ENCODE measurements around the gene LRWD1.
"Not testable (repeated sequence)": the region's sequence is repeated elsewhere in the genome, so short reads cannot be mapped to it uniquely, and the experiment has no call there.

LRWD1 gene

GRCh38 chr7:102474116-102474515, 9.3 kb downstream of the LRWD1 start:
- not testable (repeated sequence) for H3K36me3 ChIP-seq (ENCODE audit: control insufficient read depth, insufficient read depth, low read length)

GRCh38 chr7:102474736-102475435, 10.1 kb downstream of the LRWD1 start:
- not testable (repeated sequence) for H3K9ac ChIP-seq (ENCODE audit: low read length); H3K9me3 ChIP-seq (ENCODE audit: control insufficient read depth, low read length); H3K4me1 ChIP-seq (ENCODE audit: control insufficient read depth, insufficient read depth, low read length); H3K27me3 ChIP-seq (ENCODE audit: control insufficient read depth, insufficient read depth, low read length); H3K36me3 ChIP-seq (ENCODE audit: control insufficient read depth, insufficient read depth, low read length); H3K4me3 ChIP-seq (ENCODE audit: low read length)

More at GRCh38 chr7:102474116-102474515, 9.3 kb downstream of the LRWD1 start:
- not testable (repeated sequence) for H3K9ac ChIP-seq (ENCODE audit: low read length); H3K4me1 ChIP-seq (ENCODE audit: control insufficient read depth, insufficient read depth, low read length); H3K4me3 ChIP-seq (ENCODE audit: low read length); H3K27me3 ChIP-seq (ENCODE audit: control insufficient read depth, insufficient read depth, low read length); H3K9me3 ChIP-seq (ENCODE audit: control insufficient read depth, low read length)

- H3K36me3 ChIP-seq (ENCODE audit: control insufficient read depth, insufficient read depth, low read length); H3K9ac ChIP-seq (ENCODE audit: low read length); H3K4me1 ChIP-seq (ENCODE audit: control insufficient read depth, insufficient read depth, low read length); H3K4me3 ChIP-seq (ENCODE audit: low read length); H3K27me3 ChIP-seq (ENCODE audit: control insufficient read depth, insufficient read depth, low read length); H3K9me3 ChIP-seq (ENCODE audit: control insufficient read depth, low read length): not testable (repeated sequence)
These were observed 13.8 kb downstream of the LRWD1 start, which contains the start of gene POLR2J for GRCh38 chr7:102478314-102479208. Gene POLR2J (minus strand): TSS chr7:102478922. CDS start chr7:102478860, 62 bp downstream.

- H3K9ac ChIP-seq (ENCODE audit: low read length); H3K27me3 ChIP-seq (ENCODE audit: control insufficient read depth, insufficient read depth, low read length); H3K4me3 ChIP-seq (ENCODE audit: low read length); H3K4me1 ChIP-seq (ENCODE audit: control insufficient read depth, insufficient read depth, low read length); H3K36me3 ChIP-seq (ENCODE audit: control insufficient read depth, insufficient read depth, low read length); H3K9me3 ChIP-seq (ENCODE audit: control insufficient read depth, low read length): not testable (repeated sequence)
These were observed 14.4 kb downstream of the LRWD1 start for GRCh38 chr7:102479209-102479584.

GRCh38 chr7:102479982-102480637, 15.3 kb downstream of the LRWD1 start:
- not testable (repeated sequence) for H3K9me3 ChIP-seq (ENCODE audit: control insufficient read depth, low read length); H3K4me3 ChIP-seq (ENCODE audit: low read length); H3K27me3 ChIP-seq (ENCODE audit: control insufficient read depth, insufficient read depth, low read length); H3K36me3 ChIP-seq (ENCODE audit: control insufficient read depth, insufficient read depth, low read length); H3K4me1 ChIP-seq (ENCODE audit: control insufficient read depth, insufficient read depth, low read length); H3K9ac ChIP-seq (ENCODE audit: low read length)

- H3K9ac ChIP-seq (ENCODE audit: low read length); H3K36me3 ChIP-seq (ENCODE audit: control insufficient read depth, insufficient read depth, low read length); H3K4me1 ChIP-seq (ENCODE audit: control insufficient read depth, insufficient read depth, low read length); H3K27me3 ChIP-seq (ENCODE audit: control insufficient read depth, insufficient read depth, low read length); H3K9me3 ChIP-seq (ENCODE audit: control insufficient read depth, low read length); H3K4me3 ChIP-seq (ENCODE audit: low read length): not testable (repeated sequence)
These were observed 17.2 kb downstream of the LRWD1 start for GRCh38 chr7:102481962-102482361.

- H3K9ac ChIP-seq (ENCODE audit: low read length); H3K9me3 ChIP-seq (ENCODE audit: control insufficient read depth, low read length); H3K36me3 ChIP-seq (ENCODE audit: control insufficient read depth, insufficient read depth, low read length); H3K27me3 ChIP-seq (ENCODE audit: control insufficient read depth, insufficient read depth, low read length); H3K4me1 ChIP-seq (ENCODE audit: control insufficient read depth, insufficient read depth, low read length); H3K4me3 ChIP-seq (ENCODE audit: low read length): not testable (repeated sequence)
These were observed 19.5 kb downstream of the LRWD1 start for GRCh38 chr7:102484317-102484716.

- H3K4me3 ChIP-seq (ENCODE audit: low read length); H3K9me3 ChIP-seq (ENCODE audit: control insufficient read depth, low read length); H3K36me3 ChIP-seq (ENCODE audit: control insufficient read depth, insufficient read depth, low read length); H3K9ac ChIP-seq (ENCODE audit: low read length); H3K4me1 ChIP-seq (ENCODE audit: control insufficient read depth, insufficient read depth, low read length); H3K27me3 ChIP-seq (ENCODE audit: control insufficient read depth, insufficient read depth, low read length): not testable (repeated sequence)
These were observed 25.8 kb downstream of the LRWD1 start for GRCh38 chr7:102490529-102491075.

- not testable (repeated sequence) for H3K27me3 ChIP-seq (ENCODE audit: control insufficient read depth, insufficient read depth, low read length); H3K9me3 ChIP-seq (ENCODE audit: control insufficient read depth, low read length); H3K4me1 ChIP-seq (ENCODE audit: control insufficient read depth, insufficient read depth, low read length); H3K4me3 ChIP-seq (ENCODE audit: low read length); H3K9ac ChIP-seq (ENCODE audit: low read length); H3K36me3 ChIP-seq (ENCODE audit: control insufficient read depth, insufficient read depth, low read length)
These were observed 28.6 kb downstream of the LRWD1 start for GRCh38 chr7:102493220-102493935.

- not testable (repeated sequence) for H3K27me3 ChIP-seq (ENCODE audit: control insufficient read depth, insufficient read depth, low read length); H3K4me3 ChIP-seq (ENCODE audit: low read length); H3K9ac ChIP-seq (ENCODE audit: low read length)
These were observed 29.2 kb downstream of the LRWD1 start for GRCh38 chr7:102494026-102494425.

GRCh38 chr7:102494473-102495149, 29.8 kb downstream of the LRWD1 start:
- H3K4me1 ChIP-seq (ENCODE audit: control insufficient read depth, insufficient read depth, low read length); H3K9ac ChIP-seq (ENCODE audit: low read length); H3K36me3 ChIP-seq (ENCODE audit: control insufficient read depth, insufficient read depth, low read length); H3K9me3 ChIP-seq (ENCODE audit: control insufficient read depth, low read length); H3K4me3 ChIP-seq (ENCODE audit: low read length); H3K27me3 ChIP-seq (ENCODE audit: control insufficient read depth, insufficient read depth, low read length): not testable (repeated sequence)

More at GRCh38 chr7:102494026-102494425, 29.2 kb downstream of the LRWD1 start:
- not testable (repeated sequence) for H3K4me1 ChIP-seq (ENCODE audit: control insufficient read depth, insufficient read depth, low read length); H3K36me3 ChIP-seq (ENCODE audit: control insufficient read depth, insufficient read depth, low read length); H3K9me3 ChIP-seq (ENCODE audit: control insufficient read depth, low read length)
